ENCODE results near the gene IQCH.
"Not testable (repeated sequence)": the region's sequence is repeated elsewhere in the genome, so short reads cannot be mapped to it uniquely, and the experiment has no call there.

Gene IQCH

GRCh38 chr15:67361100-67361499 lies 106.5 kb downstream of the IQCH start:
- DNase-seq: no peak

GRCh38 chr15:67363712-67364111 lies 109.1 kb downstream of the IQCH start:
- DNase-seq: not testable (repeated sequence)

GRCh38 chr15:67365994-67366393 lies 111.4 kb downstream of the IQCH start:
- DNase-seq: no peak

GRCh38 chr15:67366904-67367303 lies 112.3 kb downstream of the IQCH start:
- DNase-seq: no peak

GRCh38 chr15:67369359-67369998 lies 114.9 kb downstream of the IQCH start:
- no peak for DNase-seq

GRCh38 chr15:67370206-67370954 lies 115.8 kb downstream of the IQCH start:
- DNase-seq: no peak

- DNase-seq: no peak
Measured at GRCh38 chr15:67372543-67372942, 118.0 kb downstream of the IQCH start.

- no peak for DNase-seq
Measured at GRCh38 chr15:67372986-67373675, 118.5 kb downstream of the IQCH start.

- no peak for DNase-seq
Measured at GRCh38 chr15:67373971-67374370, 119.4 kb downstream of the IQCH start.

- no peak for DNase-seq
Measured at GRCh38 chr15:67379530-67379929, 124.9 kb downstream of the IQCH start.

GRCh38 chr15:67380921-67381320 lies 126.3 kb downstream of the IQCH start:
- no peak for DNase-seq

- no peak for DNase-seq
Measured at GRCh38 chr15:67381416-67382045, 126.9 kb downstream of the IQCH start.

- DNase-seq: no peak
Measured at GRCh38 chr15:67382723-67383122, 128.1 kb downstream of the IQCH start.

GRCh38 chr15:67383899-67384298 lies 129.3 kb downstream of the IQCH start:
- DNase-seq: no peak

GRCh38 chr15:67384761-67385160 lies 130.2 kb downstream of the IQCH start:
- no peak for DNase-seq

- DNase-seq: no peak
Measured at GRCh38 chr15:67385971-67386370, 131.4 kb downstream of the IQCH start.

- no peak for DNase-seq
Measured at GRCh38 chr15:67386947-67387346, 132.4 kb downstream of the IQCH start.

- no peak for DNase-seq
Measured at GRCh38 chr15:67389975-67390374, 135.4 kb downstream of the IQCH start.

- no peak for DNase-seq
Measured at GRCh38 chr15:67394873-67395639, 140.5 kb downstream of the IQCH start.

GRCh38 chr15:67396114-67396513 lies 141.5 kb downstream of the IQCH start:
- no peak for DNase-seq

- no peak for DNase-seq
Measured at GRCh38 chr15:67397139-67397538, 142.6 kb downstream of the IQCH start.

- no peak for DNase-seq
Measured at GRCh38 chr15:67399925-67400324, 145.3 kb downstream of the IQCH start.

GRCh38 chr15:67400890-67401289 lies 146.3 kb downstream of the IQCH start:
- DNase-seq: no peak

Measured in activated effector memory CD4-positive, alpha-beta T cell treated with anti-CD3 and anti-CD28 coated beads, Interleukin-2, amount 50 U/mL, for 16 hours (primary cell).